HG03280 (cell line): Measurements from ENCODE around the gene CEBPE.

Experiments
- ATAC-seq: cut with Tn5 transposase; IDR thresholded peaks from one replicate; pipeline ENCODE4 v1.9.1; 2021; ENCODE audit warnings: mild to moderate bottlenecking, moderate library complexity; ENCODE audit not compliant: unreplicated experiment

CEBPE gene

DNA sequence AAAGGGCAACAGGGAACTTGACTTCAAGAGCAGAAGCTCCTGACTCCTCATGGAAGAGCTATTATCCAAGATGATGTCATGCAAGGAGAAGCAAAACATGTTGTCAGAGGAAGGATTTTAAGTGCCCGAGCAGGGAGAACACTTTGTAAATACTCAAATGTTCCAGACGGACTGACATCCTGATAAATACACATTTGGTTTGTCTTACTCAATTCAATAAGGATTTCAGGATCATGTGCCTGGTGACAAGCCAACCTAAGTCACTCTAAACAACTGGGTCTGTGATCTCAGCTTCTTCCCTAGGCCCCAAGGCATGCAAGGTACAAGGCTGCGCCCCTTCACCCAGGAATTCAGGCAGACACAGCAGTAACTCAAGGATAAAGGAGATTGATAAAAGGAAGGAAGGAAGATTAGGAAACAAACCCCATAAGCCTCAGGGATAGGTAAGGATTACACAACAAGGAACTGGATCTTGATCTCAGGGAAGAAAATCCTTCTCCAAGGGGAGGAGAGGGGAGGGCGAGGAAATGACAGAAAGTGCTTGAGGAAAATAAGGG lies 26.8 kb upstream of the CEBPE start:
- no peak for ATAC-seq

DNA sequence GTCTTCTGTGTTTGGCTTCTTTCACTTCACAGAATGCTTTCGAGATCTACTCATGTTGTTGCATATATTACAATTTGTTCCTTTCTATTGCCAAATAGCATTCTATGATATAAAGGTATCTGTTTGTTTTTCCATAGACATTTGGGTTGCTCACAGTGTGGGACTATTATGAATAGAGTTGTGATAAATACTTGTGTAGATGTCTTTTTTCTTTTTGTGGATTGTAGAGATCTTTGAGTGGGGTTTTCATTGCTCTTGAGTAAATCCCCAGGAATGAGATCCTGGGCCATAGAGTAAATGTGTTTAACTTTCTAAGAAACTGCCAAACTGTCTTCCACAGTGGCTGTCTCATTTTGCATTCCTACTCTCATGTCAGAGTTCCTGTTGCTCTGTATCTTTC lies 24.9 kb upstream of the CEBPE start:
- no peak for ATAC-seq

DNA sequence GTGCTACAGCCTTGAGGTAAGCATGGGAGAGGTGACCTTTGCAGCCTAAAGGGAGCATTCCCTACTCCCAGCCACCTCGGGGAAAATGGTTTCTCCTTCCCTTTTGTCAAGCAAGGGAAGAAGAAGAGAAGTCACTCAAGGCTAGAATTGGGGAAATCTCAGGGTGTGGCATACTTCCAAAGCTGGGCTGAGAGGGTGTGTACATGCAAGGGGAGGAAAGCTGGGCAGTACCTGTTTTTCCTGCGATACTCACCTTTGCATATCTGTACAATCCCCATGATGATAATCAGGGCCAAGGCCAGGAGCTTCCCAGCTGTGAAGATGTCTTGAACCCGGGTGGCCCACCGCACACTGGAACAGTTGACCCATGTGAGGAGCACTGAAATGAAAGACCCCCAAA lies 23.8 kb upstream of the CEBPE start:
- ATAC-seq, result no peak

DNA sequence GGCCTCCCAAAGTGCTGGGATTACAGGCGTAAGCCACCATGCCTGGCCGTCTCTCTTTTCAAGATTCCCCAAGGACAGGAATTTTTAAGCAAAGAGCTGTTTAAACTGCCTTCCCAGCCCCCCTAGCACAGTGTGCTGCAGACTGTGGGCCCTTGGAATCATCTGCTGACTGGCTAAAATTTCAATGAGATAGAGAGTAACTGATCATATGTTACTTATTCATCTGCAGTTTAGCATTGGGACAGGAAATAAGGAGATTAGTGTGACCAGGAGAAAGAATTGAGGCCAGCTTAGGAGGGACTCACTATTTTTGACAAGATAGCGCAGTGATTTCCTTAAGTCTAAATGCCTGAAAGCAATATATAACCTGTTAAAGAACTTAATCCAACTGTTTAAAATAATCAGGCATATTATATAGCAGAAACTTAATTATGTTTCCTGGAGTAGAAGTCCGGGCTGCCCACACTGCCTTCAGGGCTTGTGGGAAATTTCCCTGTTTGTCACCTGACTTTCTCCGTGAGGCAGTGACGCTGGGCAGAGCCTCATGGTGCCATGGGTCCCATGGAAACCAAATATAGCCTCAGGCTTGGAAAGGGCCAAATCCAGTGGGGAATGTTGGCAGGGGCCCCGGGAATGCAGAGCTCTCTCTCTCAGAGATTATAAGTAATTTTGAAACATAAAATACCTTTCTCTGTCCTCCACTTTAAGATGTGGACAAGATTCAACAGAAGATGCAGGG lies 22.8 kb upstream of the CEBPE start:
- ATAC-seq, result no peak

DNA sequence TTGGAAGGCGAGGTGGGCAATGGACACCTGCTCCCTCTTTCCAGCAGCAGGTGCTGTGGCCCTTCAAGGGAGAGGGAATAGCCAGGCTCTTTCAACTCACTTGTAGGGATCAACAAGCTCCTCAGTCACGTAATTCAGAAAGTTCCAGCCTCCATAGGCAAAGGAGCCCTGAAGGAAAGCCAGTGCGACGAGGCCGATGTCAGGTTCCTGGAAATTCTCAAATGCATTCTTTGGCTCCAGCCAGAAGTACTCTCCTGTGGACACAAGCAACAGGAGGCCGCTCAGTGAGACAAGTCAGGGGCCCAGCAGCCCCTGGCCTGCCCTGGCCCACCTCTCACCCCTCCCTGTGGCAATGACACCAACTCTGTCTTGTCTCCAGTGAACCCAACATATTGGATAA lies 21.3 kb upstream of the CEBPE start:
- ATAC-seq, result no peak

DNA sequence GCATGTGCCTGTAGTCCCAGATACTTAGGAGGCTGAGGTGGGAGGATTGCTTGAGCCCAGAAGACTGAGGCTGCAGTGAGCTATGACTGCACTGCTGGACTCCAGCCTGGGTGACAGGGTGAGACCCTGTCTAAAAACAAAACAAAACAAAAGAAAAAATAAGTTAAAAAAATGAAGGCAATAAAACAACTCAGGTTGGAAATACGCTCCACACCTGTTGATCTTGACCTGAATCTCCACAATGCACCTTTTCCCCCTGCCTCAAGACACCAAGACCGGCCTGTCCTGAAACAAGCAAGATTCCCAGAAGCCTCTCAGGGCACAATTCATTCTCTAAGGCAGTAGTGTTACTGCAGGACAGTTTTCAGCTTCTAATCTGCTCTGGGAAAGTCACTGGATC lies 20.8 kb upstream of the CEBPE start:
- ATAC-seq, result no peak

DNA sequence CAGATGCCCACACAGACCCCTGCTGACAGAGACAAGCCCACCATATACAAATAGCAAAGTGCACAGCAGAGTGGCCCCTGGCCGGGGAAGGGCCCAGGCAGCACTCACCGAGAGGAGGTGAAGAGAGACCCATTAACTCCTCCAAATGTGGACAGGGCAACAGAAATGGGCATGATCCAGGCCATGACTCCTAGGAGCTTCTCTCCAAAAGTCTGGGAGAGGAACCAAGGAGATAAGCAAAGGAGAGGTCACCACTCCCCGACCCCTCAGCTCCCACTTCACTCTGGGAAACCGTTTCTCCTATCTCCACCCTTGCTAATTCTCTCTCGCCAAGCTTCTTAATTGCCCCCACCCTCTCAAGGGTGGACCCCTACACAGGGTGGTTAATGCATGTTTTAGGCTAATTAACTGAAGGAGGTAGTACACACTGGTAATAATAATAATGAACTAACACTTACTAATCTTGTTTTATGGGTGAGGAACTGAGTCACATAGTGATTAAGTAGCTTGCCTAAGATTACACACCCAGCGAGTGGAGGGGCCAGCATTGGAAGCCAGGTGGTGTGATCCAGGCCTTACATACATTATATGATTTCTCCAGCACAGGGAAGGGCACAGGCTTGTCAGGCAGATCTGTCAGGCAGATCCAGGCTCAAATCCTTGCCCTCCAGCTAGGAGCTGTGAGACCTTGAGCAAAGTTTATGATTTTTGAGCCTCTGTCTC lies 18.9 kb upstream of the CEBPE start:
- no peak for ATAC-seq

DNA sequence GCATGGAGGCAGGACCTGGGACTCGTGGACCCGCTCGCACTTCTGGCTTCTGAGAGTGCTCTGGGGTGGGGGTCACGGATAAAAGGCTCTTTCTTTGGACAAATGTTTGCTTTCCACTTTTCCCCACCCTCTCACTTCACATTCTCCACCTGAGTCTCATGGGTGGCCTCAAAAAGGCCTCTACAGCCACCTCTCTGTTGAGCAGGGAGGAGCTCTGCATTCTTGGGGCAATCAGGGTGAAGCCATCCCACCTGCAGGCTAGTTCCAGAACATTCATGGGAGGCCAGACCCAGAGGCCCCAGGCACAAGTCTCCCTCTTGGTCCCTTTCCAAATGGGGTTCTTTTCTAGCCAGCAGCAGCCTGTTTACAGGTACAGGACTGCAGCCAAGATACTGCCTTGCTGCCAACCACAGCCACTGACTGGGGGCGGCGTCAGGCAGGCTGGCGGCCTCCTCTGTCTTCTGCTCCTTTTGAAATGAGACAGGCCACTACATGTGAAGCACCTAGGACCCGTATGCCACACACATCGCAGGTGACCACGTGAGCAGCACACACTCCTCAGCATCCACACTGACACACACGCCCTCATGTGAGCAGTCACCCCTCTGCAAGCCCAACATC lies 18.2 kb upstream of the CEBPE start:
- no peak for ATAC-seq

DNA sequence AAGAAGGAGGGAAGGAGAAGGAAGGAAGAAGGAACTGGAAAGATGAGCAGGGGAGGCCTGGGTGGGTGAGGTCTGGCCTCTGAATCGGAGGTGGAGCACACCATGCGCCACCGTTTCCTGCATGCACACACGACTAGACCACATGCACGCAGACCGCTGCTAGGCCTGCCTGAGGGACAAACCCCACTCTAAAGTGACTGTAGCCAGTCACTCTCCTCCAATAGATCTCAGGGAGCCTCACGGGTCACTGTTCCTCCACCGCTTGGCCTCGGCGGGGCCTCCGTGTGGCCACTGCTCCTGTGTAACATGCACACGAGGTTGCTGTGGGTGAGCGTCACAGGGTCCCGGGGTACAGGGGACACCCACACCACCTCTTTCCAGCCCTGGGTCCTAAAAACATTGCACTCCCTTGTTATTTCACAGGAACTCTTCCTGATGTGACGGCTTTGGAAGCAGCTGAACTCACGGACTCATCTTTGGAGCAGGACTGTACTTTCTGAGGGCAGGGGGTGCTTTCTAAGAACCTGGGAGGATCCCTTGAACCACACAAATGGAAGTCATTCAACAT lies 17.6 kb upstream of the CEBPE start:
- ATAC-seq, result no peak

DNA sequence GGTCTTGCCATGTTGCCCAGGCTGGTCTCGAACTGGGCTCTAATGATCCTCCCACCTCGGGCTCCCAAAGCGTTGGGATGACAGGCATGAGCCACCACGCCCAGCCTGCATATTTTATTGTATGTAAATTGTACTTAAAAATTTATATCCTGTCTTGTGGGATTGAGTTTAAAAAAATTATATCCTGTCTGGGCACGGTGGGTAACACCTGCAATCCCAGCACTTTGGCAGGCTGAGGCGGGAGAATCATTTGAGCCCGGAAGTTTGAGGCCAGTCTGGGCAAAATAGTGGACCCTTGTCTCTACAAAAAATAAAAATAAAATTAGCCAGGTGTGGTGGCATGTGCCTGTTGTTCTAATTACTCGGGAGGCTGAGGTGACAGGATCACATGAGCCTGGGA lies 13.9 kb upstream of the CEBPE start:
- no peak for ATAC-seq

DNA sequence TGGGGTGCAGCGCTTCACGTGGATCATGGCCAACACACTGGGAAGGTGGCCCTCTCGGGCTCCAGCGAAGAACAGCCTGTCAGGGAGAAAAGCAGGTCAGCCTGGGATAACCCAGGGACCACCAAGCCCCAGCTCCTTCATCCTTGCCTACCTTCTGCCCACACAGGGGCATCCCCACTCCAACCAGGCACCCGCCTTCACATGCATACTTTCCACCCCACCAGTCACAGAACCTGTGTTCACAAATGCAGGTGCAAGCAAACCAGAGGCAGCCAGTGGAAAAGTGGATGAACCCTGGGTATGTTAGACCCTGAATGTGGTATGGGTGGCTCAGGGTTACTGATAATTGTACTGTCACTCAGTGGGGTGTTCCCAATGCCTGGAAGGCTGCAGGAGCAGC lies 12.4 kb upstream of the CEBPE start:
- ATAC-seq, result no peak

DNA sequence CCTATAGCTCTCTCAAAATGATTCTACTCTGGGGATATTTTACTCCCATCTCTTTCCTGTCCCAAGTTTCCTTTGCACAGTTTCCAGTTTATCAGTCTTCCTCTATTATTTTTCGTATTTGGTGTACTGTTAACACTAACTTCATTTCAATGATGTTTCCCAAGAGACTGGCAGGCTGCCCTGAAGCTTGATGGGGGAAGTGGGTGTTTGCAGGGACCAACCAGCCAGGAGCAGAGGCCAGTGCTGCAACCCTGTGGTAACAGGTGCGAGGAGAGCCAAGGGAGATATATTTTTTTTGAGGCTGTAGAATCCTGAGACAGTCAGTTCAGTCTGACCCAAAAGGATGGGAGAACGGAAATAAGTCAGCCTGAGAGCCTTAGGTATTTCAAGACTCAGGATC lies 11.8 kb upstream of the CEBPE start:
- no peak for ATAC-seq

DNA sequence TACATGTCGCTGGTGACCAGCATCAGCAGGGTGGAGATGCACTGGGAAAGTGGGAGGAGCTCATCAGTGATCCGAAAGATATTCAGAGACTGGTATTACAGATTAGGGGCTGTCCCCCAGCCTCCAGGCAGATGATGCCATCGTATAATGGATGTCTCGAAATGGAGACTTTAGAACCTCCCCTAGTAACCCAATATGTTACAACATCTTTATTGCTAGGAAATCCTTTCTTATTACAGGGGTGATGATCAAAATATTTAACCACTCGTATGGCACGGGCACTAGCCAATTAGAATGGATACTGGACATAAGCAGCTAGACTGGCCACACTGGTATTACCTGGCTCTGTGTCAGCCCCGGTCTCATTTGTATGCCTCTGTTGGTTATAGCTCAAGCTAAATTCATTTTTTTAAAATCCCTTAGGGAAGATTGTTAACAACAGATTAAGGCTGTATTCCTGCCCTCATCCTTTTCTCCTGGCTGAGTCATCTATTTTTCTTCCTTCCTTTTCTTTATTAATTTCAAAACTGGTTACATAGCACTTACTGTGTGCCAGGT lies 10.8 kb upstream of the CEBPE start:
- ATAC-seq, result no peak

DNA sequence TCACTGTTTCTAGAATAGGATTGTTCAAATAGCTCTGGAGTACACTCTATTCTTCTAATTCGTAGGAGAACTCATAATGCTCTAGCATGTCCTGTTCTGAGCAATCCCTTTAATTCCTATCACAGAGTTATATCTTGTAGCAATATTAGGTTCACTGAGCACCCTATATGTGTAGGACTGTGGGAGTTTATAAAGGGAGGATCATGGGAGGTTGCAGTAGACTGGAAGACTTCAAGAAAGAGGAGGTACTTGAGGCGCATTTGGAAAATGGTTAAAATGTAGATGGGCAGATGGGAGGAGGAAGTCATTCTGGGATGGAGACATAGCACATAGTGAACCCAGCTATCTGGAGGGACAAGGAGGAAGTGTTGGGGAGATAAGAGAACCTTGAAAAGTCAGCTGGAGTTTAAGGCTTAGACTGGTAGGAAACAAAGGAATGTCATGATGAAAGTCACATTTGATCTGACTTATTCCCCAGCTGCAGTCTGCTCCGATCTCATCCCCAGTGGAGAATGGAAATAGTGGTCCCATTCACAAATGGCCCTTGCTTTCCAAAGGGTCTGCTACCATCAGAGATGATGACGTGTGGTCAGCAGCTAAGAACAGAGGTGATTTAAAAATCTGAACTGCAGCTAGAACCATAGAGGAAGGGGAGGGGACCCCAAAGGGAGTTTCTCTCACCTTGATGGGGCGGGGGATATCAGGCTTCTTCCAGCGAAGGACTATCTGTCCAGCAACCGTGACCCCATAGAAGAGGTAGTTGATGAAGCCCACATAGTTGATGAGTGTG lies 10.1 kb upstream of the CEBPE start:
- ATAC-seq, result no peak

DNA sequence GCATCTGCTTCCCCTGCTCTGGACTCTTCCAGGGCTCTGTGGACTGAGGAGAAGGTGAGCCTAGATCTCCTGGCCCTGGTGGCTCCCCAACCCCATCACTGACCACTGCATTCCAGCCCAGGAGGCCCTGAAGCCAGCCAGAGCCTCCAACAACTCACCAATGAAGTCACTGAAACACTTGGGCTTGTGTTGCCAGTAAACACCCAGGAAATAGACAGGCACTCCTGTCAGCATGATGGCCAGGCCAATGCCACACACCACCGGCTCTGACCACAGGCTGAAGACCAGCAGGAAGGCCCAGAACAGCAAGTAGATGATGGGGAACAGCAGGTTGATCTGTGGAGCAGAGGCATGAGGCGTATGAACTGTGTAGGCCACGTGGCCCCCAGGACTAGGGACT lies 8.8 kb upstream of the CEBPE start:
- no peak for ATAC-seq

DNA sequence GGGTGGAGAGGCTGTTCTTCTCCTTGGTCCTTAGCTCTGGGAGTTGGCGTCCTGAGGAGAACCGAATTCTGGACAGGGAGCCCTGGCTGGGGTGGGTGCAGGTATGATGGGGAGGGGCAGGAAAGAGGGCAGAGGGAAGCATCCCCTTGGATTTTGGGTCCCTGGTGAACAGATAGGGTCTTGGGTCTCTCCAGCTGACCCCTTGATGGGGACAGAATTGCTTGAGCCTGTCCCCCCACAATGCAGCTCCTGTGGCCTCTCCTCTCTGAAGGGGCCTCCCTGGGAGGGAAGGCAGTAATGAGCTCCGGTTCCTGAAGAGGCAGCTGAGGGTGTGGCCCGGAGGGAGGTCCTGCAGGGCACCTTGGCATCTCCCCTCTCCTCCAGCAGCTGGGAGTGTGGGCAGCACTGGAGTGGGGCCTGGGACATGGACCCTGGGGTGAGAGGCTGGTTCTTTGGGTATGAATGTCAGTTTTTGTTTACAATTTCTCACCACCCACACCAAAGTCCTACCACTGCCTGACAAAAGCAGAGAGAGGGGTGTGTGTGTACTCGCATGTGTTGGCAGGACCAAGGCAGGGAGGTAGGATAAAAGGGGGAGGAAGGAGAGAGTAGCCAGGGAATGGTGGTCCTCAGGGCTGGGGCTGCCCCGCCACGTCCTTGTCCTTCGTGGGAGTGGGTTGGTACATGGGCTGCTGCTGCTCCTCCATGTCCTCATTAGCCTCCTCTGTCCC lies 7.7 kb upstream of the CEBPE start:
- ATAC-seq, result no peak

DNA sequence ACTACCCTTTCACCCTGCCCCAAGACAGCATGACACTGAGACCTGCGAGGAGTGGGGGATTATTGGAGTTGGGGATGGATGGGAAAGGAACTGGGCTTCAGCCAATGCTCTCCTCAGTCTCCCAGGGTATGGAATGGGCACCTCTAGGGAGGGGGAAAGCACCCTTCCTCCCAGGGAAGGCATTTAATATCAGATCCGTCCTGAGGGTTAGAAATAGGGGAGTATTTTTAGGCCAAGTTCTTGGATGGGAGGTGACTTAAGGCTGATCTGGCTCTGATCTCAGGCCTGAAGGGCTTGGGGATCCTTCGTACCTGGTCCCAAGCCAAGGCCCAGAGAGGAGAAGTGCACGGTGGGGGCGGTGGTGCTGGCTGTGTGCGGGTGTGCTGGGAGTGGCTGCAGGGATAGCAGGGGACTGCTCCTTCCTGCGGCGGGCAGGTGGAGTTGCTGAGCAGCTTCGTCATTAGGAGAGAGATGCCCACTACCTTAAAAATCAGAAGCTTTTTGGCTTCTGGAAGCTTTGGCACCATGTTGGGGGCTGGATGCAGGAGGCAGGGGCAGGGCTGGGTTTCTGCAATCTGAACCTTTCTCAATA lies 7.0 kb upstream of the CEBPE start:
- ATAC-seq, result no peak

DNA sequence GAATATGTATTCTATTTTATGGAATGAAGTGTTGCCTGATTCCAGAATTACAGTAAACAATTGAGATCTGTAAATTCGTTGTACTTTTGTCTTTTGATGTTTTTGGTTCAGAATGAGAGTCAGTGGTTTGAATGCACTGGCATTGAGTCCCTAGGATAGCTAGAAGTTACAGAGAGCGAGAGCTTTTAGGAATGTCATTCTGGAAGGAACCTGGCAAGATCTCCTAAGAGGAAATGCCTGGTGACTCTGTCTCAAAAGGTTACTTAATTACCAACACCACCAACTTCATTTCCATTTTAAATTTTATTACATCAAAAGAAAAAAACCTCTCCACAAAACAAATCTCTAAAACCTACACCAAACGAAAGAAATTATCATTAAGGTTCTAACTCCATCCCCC lies 6.0 kb upstream of the CEBPE start:
- no peak for ATAC-seq

DNA sequence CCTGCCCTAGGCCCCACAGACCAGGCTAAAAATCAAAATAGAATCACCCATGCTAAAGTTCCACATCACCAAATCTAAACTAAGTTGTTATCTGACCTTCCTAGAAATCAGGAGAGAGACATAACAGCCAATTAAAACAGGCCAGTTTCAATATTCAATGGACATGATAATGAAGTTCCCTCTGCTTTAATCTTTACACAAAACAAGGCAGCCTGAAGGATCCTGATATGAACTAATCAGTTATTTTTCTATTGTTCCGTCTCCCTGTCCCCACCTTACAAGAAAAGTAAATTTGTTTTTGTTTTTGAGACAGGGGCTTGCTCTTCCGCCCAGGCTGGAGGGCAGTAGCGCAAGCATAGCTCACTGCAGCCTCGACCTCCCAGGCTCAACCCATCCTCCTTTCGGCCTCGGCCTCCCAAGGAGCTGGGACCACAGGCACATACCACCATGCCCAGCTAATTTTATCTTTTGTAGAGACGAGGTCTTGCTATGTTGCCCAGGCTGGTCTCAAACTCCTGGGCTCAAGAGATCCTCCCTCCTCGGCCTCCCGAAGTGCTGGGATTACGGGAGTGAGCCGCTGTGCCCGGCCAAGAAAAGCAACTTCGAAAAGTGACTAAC lies 5.4 kb upstream of the CEBPE start:
- no peak for ATAC-seq
